ENCODE data around the gene LIM2. TPM values are rescaled to one million over a fixed set of nuclear protein-coding genes. Genes with fewer than 3 reads are reported as not detected.
"Not testable (repeated sequence)": the region's sequence is repeated elsewhere in the genome, so short reads cannot be mapped to it uniquely, and the experiment has no call there.

The LIM2 gene
- total RNA-seq, 1 experiment from 2014 or later: not detected

GRCh38 chr19:51417810-51418157 lies 30.0 kb upstream of the LIM2 start (continued):
- TF ChIP-seq, protein P1, sequence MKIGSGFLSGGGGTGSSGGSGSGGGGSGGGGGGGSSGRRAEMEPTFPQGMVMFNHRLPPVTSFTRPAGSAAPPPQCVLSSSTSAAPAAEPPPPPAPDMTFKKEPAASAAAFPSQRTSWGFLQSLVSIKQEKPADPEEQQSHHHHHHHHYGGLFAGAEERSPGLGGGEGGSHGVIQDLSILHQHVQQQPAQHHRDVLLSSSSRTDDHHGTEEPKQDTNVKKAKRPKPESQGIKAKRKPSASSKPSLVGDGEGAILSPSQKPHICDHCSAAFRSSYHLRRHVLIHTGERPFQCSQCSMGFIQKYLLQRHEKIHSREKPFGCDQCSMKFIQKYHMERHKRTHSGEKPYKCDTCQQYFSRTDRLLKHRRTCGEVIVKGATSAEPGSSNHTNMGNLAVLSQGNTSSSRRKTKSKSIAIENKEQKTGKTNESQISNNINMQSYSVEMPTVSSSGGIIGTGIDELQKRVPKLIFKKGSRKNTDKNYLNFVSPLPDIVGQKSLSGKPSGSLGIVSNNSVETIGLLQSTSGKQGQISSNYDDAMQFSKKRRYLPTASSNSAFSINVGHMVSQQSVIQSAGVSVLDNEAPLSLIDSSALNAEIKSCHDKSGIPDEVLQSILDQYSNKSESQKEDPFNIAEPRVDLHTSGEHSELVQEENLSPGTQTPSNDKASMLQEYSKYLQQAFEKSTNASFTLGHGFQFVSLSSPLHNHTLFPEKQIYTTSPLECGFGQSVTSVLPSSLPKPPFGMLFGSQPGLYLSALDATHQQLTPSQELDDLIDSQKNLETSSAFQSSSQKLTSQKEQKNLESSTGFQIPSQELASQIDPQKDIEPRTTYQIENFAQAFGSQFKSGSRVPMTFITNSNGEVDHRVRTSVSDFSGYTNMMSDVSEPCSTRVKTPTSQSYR (CRISPR knock-in tag; IDR thresholded peaks at IDR 0.05): no peak
- TF ChIP-seq, protein P2, sequence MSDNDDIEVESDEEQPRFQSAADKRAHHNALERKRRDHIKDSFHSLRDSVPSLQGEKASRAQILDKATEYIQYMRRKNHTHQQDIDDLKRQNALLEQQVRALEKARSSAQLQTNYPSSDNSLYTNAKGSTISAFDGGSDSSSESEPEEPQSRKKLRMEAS (CRISPR knock-in tag; IDR thresholded peaks at IDR 0.05): no peak
- TF ChIP-seq TP53 (CRISPR knock-in tag; IDR thresholded peaks at IDR 0.05) (no peak), TEAD1 (CRISPR knock-in tag; IDR thresholded peaks at IDR 0.05) (no peak), RORB (CRISPR knock-in tag; IDR thresholded peaks at IDR 0.05) (no peak), FOXJ3 (CRISPR knock-in tag; IDR thresholded peaks at IDR 0.05; ENCODE audit: borderline replicate concordance) (no peak)
- TF ChIP-seq, protein P3, sequence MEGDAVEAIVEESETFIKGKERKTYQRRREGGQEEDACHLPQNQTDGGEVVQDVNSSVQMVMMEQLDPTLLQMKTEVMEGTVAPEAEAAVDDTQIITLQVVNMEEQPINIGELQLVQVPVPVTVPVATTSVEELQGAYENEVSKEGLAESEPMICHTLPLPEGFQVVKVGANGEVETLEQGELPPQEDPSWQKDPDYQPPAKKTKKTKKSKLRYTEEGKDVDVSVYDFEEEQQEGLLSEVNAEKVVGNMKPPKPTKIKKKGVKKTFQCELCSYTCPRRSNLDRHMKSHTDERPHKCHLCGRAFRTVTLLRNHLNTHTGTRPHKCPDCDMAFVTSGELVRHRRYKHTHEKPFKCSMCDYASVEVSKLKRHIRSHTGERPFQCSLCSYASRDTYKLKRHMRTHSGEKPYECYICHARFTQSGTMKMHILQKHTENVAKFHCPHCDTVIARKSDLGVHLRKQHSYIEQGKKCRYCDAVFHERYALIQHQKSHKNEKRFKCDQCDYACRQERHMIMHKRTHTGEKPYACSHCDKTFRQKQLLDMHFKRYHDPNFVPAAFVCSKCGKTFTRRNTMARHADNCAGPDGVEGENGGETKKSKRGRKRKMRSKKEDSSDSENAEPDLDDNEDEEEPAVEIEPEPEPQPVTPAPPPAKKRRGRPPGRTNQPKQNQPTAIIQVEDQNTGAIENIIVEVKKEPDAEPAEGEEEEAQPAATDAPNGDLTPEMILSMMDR (IDR thresholded peaks at IDR 0.05): no peak
- TF ChIP-seq, protein P4, sequence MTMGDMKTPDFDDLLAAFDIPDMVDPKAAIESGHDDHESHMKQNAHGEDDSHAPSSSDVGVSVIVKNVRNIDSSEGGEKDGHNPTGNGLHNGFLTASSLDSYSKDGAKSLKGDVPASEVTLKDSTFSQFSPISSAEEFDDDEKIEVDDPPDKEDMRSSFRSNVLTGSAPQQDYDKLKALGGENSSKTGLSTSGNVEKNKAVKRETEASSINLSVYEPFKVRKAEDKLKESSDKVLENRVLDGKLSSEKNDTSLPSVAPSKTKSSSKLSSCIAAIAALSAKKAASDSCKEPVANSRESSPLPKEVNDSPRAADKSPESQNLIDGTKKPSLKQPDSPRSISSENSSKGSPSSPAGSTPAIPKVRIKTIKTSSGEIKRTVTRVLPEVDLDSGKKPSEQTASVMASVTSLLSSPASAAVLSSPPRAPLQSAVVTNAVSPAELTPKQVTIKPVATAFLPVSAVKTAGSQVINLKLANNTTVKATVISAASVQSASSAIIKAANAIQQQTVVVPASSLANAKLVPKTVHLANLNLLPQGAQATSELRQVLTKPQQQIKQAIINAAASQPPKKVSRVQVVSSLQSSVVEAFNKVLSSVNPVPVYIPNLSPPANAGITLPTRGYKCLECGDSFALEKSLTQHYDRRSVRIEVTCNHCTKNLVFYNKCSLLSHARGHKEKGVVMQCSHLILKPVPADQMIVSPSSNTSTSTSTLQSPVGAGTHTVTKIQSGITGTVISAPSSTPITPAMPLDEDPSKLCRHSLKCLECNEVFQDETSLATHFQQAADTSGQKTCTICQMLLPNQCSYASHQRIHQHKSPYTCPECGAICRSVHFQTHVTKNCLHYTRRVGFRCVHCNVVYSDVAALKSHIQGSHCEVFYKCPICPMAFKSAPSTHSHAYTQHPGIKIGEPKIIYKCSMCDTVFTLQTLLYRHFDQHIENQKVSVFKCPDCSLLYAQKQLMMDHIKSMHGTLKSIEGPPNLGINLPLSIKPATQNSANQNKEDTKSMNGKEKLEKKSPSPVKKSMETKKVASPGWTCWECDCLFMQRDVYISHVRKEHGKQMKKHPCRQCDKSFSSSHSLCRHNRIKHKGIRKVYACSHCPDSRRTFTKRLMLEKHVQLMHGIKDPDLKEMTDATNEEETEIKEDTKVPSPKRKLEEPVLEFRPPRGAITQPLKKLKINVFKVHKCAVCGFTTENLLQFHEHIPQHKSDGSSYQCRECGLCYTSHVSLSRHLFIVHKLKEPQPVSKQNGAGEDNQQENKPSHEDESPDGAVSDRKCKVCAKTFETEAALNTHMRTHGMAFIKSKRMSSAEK (CRISPR knock-in tag; IDR thresholded peaks at IDR 0.05; ENCODE audit: borderline replicate concordance): no peak

DNA sequence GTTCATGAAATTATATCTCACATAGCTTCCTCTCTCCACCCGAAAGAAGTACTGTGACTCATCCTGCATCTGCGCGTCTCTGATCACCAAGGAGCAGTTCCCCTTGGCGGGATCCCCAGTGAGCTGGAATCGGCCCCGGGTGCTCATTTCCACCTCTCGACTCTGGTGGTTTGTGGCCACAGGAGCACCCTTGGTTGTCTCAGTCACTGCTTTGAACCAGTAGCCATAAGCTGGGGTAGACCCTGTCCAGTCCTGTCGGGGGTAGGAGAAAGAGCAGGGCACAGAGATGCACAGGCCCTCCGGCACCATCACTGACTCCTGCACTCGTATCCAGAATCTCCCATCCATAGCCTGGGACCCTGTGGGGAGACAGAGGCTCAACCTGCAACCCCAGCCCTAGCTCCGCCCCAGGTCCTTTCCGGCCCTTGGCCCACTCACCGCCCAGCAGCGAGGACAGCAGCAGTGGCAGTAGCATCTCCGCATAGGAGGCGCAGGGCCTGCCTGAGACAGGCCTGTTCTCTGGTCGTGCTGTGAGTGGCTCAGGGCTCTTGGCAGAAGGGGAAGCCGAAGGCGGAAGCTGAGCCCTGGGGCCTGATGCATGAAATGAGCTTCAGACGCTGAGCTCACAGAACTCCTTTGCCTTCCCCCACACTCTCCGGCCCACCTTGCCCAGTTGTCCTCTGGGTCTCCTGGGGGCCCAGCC lies 29.5 kb upstream of the LIM2 start, which contains the start of gene SIGLEC10:
TSS of gene SIGLEC10 (minus strand) at position 536 of the 703 bp plus-strand sequence. CDS start at position 475, 61 bp downstream.
- DNase-seq (ENCODE audit: low spot score) (peak; percentile 31), ATAC-seq (peak; percentile 36)
- H3K27ac Mint-ChIP-seq: peak within 1 kb of the TSS; percentile 74; the same call in 1 of the 2 replicates
- TF ChIP-seq, protein P2 (CRISPR knock-in tag; IDR thresholded peaks at IDR 0.05): no peak
- TF ChIP-seq EMX1 (CRISPR knock-in tag; IDR thresholded peaks at IDR 0.05) (no peak), MXD4 (CRISPR knock-in tag; IDR thresholded peaks at IDR 0.05; ENCODE audit: borderline replicate concordance) (no peak), NFATC4 (CRISPR knock-in tag; IDR thresholded peaks at IDR 0.05) (no peak), SMAD4 (CRISPR knock-in tag; IDR thresholded peaks at IDR 0.05) (no peak), MYBL2 (CRISPR knock-in tag; IDR thresholded peaks at IDR 0.05) (no peak)
- TF ChIP-seq, protein P5, sequence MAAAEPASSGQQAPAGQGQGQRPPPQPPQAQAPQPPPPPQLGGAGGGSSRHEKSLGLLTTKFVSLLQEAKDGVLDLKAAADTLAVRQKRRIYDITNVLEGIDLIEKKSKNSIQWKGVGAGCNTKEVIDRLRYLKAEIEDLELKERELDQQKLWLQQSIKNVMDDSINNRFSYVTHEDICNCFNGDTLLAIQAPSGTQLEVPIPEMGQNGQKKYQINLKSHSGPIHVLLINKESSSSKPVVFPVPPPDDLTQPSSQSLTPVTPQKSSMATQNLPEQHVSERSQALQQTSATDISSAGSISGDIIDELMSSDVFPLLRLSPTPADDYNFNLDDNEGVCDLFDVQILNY (CRISPR knock-in tag; IDR thresholded peaks at IDR 0.05): no peak
- TF ChIP-seq, protein P6, sequence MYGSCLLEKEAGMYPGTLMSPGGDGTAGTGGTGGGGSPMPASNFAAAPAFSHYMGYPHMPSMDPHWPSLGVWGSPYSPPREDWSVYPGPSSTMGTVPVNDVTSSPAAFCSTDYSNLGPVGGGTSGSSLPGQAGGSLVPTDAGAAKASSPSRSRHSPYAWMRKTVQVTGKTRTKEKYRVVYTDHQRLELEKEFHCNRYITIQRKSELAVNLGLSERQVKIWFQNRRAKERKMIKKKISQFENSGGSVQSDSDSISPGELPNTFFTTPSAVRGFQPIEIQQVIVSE (CRISPR knock-in tag; IDR thresholded peaks at IDR 0.05; ENCODE audit: borderline replicate concordance): no peak
- peaks cover 3% of the 10 kb centered on the region; the same call in 1 of the 2 replicates for H3K9me3 Mint-ChIP-seq
- POLR2A ChIA-PET: no interaction called here
- H3K36me3 Mint-ChIP-seq: no peaks in the 10 kb centered on the region; the same call in 1 of the 2 replicates
- H3K4me3 Mint-ChIP-seq: no peak within 1 kb of the TSS
- peaks cover 29% of the 10 kb centered on the region for H3K27me3 Mint-ChIP-seq (ENCODE audit: low read depth)
- peaks cover 6% of the 10 kb centered on the region; the same call in 1 of the 2 replicates for H3K4me1 Mint-ChIP-seq
- CTCF ChIA-PET: interaction anchor here (0.7 to 2.2 kb wide), 10 partner anchors 10 to 619 kb away, joined by 3 to 11 read pairs (median 5); no protein-coding TSS in a partner anchor

GRCh38 chr19:51416422-51416821 lies 28.6 kb upstream of the LIM2 start:
- H3K4me3 Mint-ChIP-seq; ATAC-seq; H3K4me1 Mint-ChIP-seq; H3K9me3 Mint-ChIP-seq; DNase-seq (ENCODE audit: low spot score); H3K27ac Mint-ChIP-seq; H3K36me3 Mint-ChIP-seq; POLR2A ChIA-PET: not testable (repeated sequence)
- CTCF ChIA-PET: interaction anchor here (0.6 to 1.9 kb wide), 4 partner anchors 19 to 121 kb away, joined by 3 to 7 read pairs (median 4); no protein-coding TSS in a partner anchor
- peaks cover 23% of the 10 kb centered on the region for H3K27me3 Mint-ChIP-seq (ENCODE audit: low read depth)

All from WTC11 (cell line).